CD4-positive, CD25-positive, alpha-beta regulatory T cell (primary cell): ENCODE data around the gene ENG. TPM values are rescaled to one million over a fixed set of nuclear protein-coding genes. Genes with fewer than 3 reads are reported as not detected.
"Not testable (repeated sequence)": the region's sequence is repeated elsewhere in the genome, so short reads cannot be mapped to it uniquely, and the experiment has no call there.

Experiments
- ATAC-seq, 2 donors: fragments of 150-1000 bp; cut with Tn5 transposase; one replicate each; pipeline ENCODE4 v1.10.0; 2021; ENCODE audit warnings: low read depth in 2 of 2, moderate number of reproducible peaks in 2 of 2, moderate library complexity in 1 of 2
- DNase-seq, 3 donors: peaks; one replicate each; pipeline versions ENCODE4 v3.0.0 to v3.0.0-alpha.2; 2012 to 2022; ENCODE audit warnings: mixed read lengths in 1 of 3
- H3K27ac ChIP-seq: one replicate; pipeline ENCODE4 v1.7.0; 2013; ENCODE audit warnings: mild to moderate bottlenecking, low read length; ENCODE audit not compliant: insufficient read depth, poor library complexity, severe bottlenecking
- H3K27me3 ChIP-seq: one replicate; pipeline ENCODE4 v1.7.0; 2013; ENCODE audit warnings: low read length; ENCODE audit not compliant: control insufficient read depth, insufficient read depth
- H3K36me3 ChIP-seq: one replicate; pipeline ENCODE4 v1.7.0; 2013; ENCODE audit warnings: mild to moderate bottlenecking, low read length, moderate library complexity; ENCODE audit not compliant: control insufficient read depth, insufficient read depth
- H3K4me1 ChIP-seq: 2 replicates; pipeline ENCODE4 v1.7.0; 2013; ENCODE audit warnings: mild to moderate bottlenecking, low read length; ENCODE audit not compliant: insufficient read depth, control insufficient read depth, poor library complexity, severe bottlenecking
- H3K4me3 ChIP-seq: one replicate; pipeline ENCODE4 v1.7.0; 2013; ENCODE audit warnings: low read depth, mild to moderate bottlenecking, low read length, moderate library complexity
- H3K9me3 ChIP-seq, 2 experiments: 1 replicate in 1 of 2; 2 replicates in 1 of 2; pipeline ENCODE4 v1.7.0; 2013; ENCODE audit warnings: low read length in 2 of 2, mild to moderate bottlenecking in 1 of 2, moderate library complexity in 1 of 2; ENCODE audit not compliant: control insufficient read depth in 2 of 2
- H3K27ac Mint-ChIP-seq, 3 donors: one replicate each; pipeline ENCODE4 v1.8.0; 2020 to 2022; ENCODE audit warnings: mild to moderate bottlenecking in 3 of 3, mixed read lengths in 3 of 3, moderate library complexity in 2 of 3
- H3K27me3 Mint-ChIP-seq: one replicate; pipeline ENCODE4 v1.8.0; 2022; ENCODE audit warnings: mild to moderate bottlenecking, mixed read lengths
- H3K36me3 Mint-ChIP-seq: one replicate; pipeline ENCODE4 v1.8.0; 2020; ENCODE audit warnings: mixed read lengths
- H3K4me1 Mint-ChIP-seq, 4 donors: one replicate each; pipeline ENCODE4 v1.8.0; 2020 to 2022; ENCODE audit warnings: mixed read lengths in 4 of 4, mild to moderate bottlenecking in 1 of 4
- H3K4me3 Mint-ChIP-seq, 4 donors: one replicate each; pipeline ENCODE4 v1.8.0; 2020 to 2022; ENCODE audit warnings: mild to moderate bottlenecking in 4 of 4, mixed read lengths in 4 of 4, moderate library complexity in 3 of 4
- H3K9me3 Mint-ChIP-seq, 7 donors: one replicate each; pipeline ENCODE4 v1.8.0; 2020 to 2022; ENCODE audit warnings: mixed read lengths in 7 of 7, mild to moderate bottlenecking in 3 of 7, moderate library complexity in 2 of 7
- polyA plus RNA-seq, 4 donors: library from polyadenylated mRNA; unstranded; fragments of 300-500 nt; fragmentation: Illumina TruSeq; gene quantifications; one replicate each; pipeline ENCODE4 v1.2.3, GENCODE V29; 2021
- total RNA-seq: library from RNA; stranded (reverse); gene quantifications from one replicate; pipeline ENCODE4 v1.2.3, GENCODE V29; 2022

ENG gene
- total and polyA plus RNA-seq, 5 donors from 2014 or later, result 0.71 to 3.6 (median 1.9) TPM

- peak overlapping the region in 1 of 3 donors; percentile 28 for H3K27ac Mint-ChIP-seq
- peaks cover 0 to 16% (median 5%) of the 10 kb centered on the region in 7 donors for H3K9me3 Mint-ChIP-seq
- Histone ChIP-seq H3K27me3 (no peaks in the 10 kb centered on the region), H3K9me3 (peaks cover 4 to 19% of the 10 kb centered on the region in 2 experiments), H3K4me3 (no peak overlapping the region), H3K27ac (no peak overlapping the region), H3K4me1 (peaks cover 4% of the 10 kb centered on the region), H3K36me3 (no peaks in the 10 kb centered on the region)
- no peak for DNase-seq
- peaks cover 11% of the 10 kb centered on the region for H3K27me3 Mint-ChIP-seq
- peaks cover 0 to 11% (median 1%) of the 10 kb centered on the region in 4 donors for H3K4me1 Mint-ChIP-seq
- no peak overlapping the region for H3K4me3 Mint-ChIP-seq
- no peak for ATAC-seq
- H3K36me3 Mint-ChIP-seq, result peaks cover 4% of the 10 kb centered on the region
These were observed 4.1 kb downstream of the ENG start for GRCh38 chr9:127850286-127850830.

GRCh38 chr9:127848756-127849504 is 5.5 kb downstream of the ENG start:
- Histone ChIP-seq H3K9me3 (peaks cover 4 to 19% of the 10 kb centered on the region in 2 experiments), H3K4me3 (no peak overlapping the region), H3K4me1 (no peaks in the 10 kb centered on the region), H3K27me3 (no peaks in the 10 kb centered on the region), H3K27ac (no peak overlapping the region), H3K36me3 (no peaks in the 10 kb centered on the region)
- Mint-ChIP-seq H3K36me3 (peaks cover 4% of the 10 kb centered on the region), H3K4me1 (peaks cover 0 to 8% (median 1%) of the 10 kb centered on the region in 4 donors), H3K9me3 (peaks cover 0 to 16% (median 5%) of the 10 kb centered on the region in 7 donors), H3K4me3 (no peak overlapping the region), H3K27me3 (peaks cover 11% of the 10 kb centered on the region), H3K27ac (peak overlapping the region in 1 of 3 donors; percentile 90)
- ATAC-seq (no peak), DNase-seq (no peak)

- H3K27ac Mint-ChIP-seq, result no peak overlapping the region
- H3K4me1 Mint-ChIP-seq, result peaks cover 0 to 6% (median 1%) of the 10 kb centered on the region in 4 donors
- peaks cover 0 to 16% (median 5%) of the 10 kb centered on the region in 7 donors for H3K9me3 Mint-ChIP-seq
- Histone ChIP-seq H3K27me3 (no peaks in the 10 kb centered on the region), H3K36me3 (no peaks in the 10 kb centered on the region), H3K4me3 (no peak overlapping the region), H3K27ac (no peak overlapping the region), H3K4me1 (no peaks in the 10 kb centered on the region), H3K9me3 (peaks cover 4 to 19% of the 10 kb centered on the region in 2 experiments)
- no peak for ATAC-seq
- no peak for DNase-seq
- H3K4me3 Mint-ChIP-seq, result no peak overlapping the region
- peaks cover 11% of the 10 kb centered on the region for H3K27me3 Mint-ChIP-seq
- H3K36me3 Mint-ChIP-seq, result peaks cover 4% of the 10 kb centered on the region
These were observed 6.4 kb downstream of the ENG start for GRCh38 chr9:127847833-127848755.

GRCh38 chr9:127847178-127847510 is 7.3 kb downstream of the ENG start:
- Mint-ChIP-seq H3K36me3 (peaks cover 4% of the 10 kb centered on the region), H3K4me1 (peaks cover 0 to 2% (median 0%) of the 10 kb centered on the region in 4 donors), H3K27ac (no peak overlapping the region), H3K4me3 (no peak overlapping the region), H3K9me3 (peaks cover 0 to 16% (median 5%) of the 10 kb centered on the region in 7 donors), H3K27me3 (peaks cover 11% of the 10 kb centered on the region)
- H3K4me3 ChIP-seq, result no peak overlapping the region
- ATAC-seq (no peak), DNase-seq (no peak)
- no peak overlapping the region for H3K27ac ChIP-seq
- H3K36me3 ChIP-seq, result no peaks in the 10 kb centered on the region
- no peaks in the 10 kb centered on the region for H3K4me1 ChIP-seq
- no peaks in the 10 kb centered on the region for H3K27me3 ChIP-seq
- peaks cover 4 to 19% of the 10 kb centered on the region in 2 experiments for H3K9me3 ChIP-seq

GRCh38 chr9:127846443-127847177 is 7.8 kb downstream of the ENG start:
- Mint-ChIP-seq H3K4me1 (no peaks in the 10 kb centered on the region), H3K27me3 (peaks cover 11% of the 10 kb centered on the region), H3K27ac (no peak overlapping the region), H3K36me3 (peaks cover 4% of the 10 kb centered on the region), H3K4me3 (no peak overlapping the region), H3K9me3 (peaks cover 0 to 16% (median 5%) of the 10 kb centered on the region in 7 donors)
- Histone ChIP-seq H3K4me1 (no peaks in the 10 kb centered on the region), H3K27me3 (no peaks in the 10 kb centered on the region), H3K36me3 (no peaks in the 10 kb centered on the region), H3K4me3 (no peak overlapping the region), H3K27ac (no peak overlapping the region), H3K9me3 (peaks cover 4 to 19% of the 10 kb centered on the region in 2 experiments)
- ATAC-seq (no peak), DNase-seq (no peak)

GRCh38 chr9:127845619-127846018 is 8.8 kb downstream of the ENG start:
- not testable (repeated sequence) for H3K4me3 ChIP-seq, H3K27ac Mint-ChIP-seq, H3K4me1 ChIP-seq, H3K27ac ChIP-seq, H3K4me3 Mint-ChIP-seq, DNase-seq, H3K27me3 Mint-ChIP-seq, ATAC-seq, H3K36me3 Mint-ChIP-seq, H3K4me1 Mint-ChIP-seq, H3K36me3 ChIP-seq, H3K27me3 ChIP-seq
- H3K9me3 ChIP-seq, result peaks cover 4 to 19% of the 10 kb centered on the region in 2 experiments
- peaks cover 0 to 15% (median 4%) of the 10 kb centered on the region in 7 donors for H3K9me3 Mint-ChIP-seq

GRCh38 chr9:127844821-127845359 is 9.6 kb downstream of the ENG start:
- ATAC-seq (no peak), DNase-seq (no peak)
- H3K9me3 ChIP-seq, result peaks cover 4 to 15% of the 10 kb centered on the region in 2 experiments
- Mint-ChIP-seq H3K4me1 (no peaks in the 10 kb centered on the region), H3K9me3 (peaks cover 0 to 12% (median 4%) of the 10 kb centered on the region in 7 donors), H3K36me3 (peaks cover 4% of the 10 kb centered on the region), H3K27ac (peak overlapping the region in 1 of 3 donors; percentile 20), H3K4me3 (no peak overlapping the region), H3K27me3 (peaks cover 6% of the 10 kb centered on the region)
- no peaks in the 10 kb centered on the region for H3K4me1 ChIP-seq
- no peaks in the 10 kb centered on the region for H3K27me3 ChIP-seq
- H3K27ac ChIP-seq, result no peak overlapping the region
- H3K36me3 ChIP-seq, result no peaks in the 10 kb centered on the region
- H3K4me3 ChIP-seq, result no peak overlapping the region
